Erythroblast (primary cell): ENCODE results near the gene HSPA2.

Source experiments
- GATA1 ChIP-seq: IDR thresholded peaks from 2 replicates; pipeline ENCODE4 v1.6.1; 2011; ENCODE audit warnings: low read depth, mild to moderate bottlenecking, control low read depth, low read length, moderate library complexity
- POLR2A ChIP-seq: IDR thresholded peaks from 2 replicates; pipeline ENCODE4 v1.6.1; 2011; ENCODE audit warnings: mild to moderate bottlenecking, low read length

DNA sequence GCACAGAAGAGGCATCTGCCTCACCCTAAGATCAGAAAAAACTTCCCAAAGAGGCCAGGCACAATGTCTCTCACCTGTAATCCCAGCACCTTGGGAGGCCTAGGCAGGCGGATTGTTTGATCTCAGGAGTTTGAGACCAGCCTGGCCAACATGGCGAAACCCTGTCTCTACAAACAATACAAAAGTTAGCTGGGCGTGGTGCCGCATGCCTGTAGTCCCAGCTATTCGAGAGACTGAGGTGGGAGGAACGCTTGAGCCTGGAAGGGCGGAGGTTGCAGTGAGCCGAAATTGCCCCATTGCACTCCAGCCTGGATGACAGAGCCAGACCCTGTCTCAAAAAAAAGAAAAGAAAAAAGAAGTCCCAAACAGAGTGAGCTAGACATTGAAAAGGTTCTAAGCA lies 31.5 kb upstream of the HSPA2 start:
- TF ChIP-seq POLR2A (no peak), GATA1 (no peak)
